Activated CD8-positive, alpha-beta memory T cell treated with anti-CD3 and anti-CD28 coated beads, Interleukin-2, amount 50 U/mL, for 4 hours (primary cell): ENCODE results near the gene C1orf198.

Experiments
- DNase-seq: peaks from one replicate; pipeline ENCODE4 v3.0.0-alpha.2; 2020

Gene C1orf198

GRCh38 chr1:230828421-230828820, 39.9 kb downstream of the C1orf198 start:
- no peak for DNase-seq

DNA sequence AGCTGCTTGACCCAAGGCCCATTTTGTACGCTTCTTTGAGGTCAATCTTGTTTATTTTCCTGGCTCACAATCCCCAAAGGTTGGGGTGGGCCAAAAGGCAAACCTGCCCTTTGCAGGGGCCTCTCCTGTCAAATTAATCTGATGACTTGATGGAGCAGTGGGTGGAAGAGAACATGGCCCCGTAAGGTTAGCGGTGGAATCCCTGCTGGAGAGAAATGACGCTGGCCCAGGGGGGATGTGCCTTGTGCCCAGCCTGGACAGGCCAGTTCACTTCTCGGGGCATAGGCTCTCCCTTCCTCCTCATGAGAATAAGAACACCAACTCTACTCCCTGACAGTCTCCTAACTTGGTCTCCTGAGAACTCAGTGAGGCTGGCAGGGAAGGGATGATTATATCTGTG, 40.5 kb downstream of the C1orf198 start:
- no peak for DNase-seq

GRCh38 chr1:230827081-230827681, 41.1 kb downstream of the C1orf198 start:
- DNase-seq: no peak

DNA sequence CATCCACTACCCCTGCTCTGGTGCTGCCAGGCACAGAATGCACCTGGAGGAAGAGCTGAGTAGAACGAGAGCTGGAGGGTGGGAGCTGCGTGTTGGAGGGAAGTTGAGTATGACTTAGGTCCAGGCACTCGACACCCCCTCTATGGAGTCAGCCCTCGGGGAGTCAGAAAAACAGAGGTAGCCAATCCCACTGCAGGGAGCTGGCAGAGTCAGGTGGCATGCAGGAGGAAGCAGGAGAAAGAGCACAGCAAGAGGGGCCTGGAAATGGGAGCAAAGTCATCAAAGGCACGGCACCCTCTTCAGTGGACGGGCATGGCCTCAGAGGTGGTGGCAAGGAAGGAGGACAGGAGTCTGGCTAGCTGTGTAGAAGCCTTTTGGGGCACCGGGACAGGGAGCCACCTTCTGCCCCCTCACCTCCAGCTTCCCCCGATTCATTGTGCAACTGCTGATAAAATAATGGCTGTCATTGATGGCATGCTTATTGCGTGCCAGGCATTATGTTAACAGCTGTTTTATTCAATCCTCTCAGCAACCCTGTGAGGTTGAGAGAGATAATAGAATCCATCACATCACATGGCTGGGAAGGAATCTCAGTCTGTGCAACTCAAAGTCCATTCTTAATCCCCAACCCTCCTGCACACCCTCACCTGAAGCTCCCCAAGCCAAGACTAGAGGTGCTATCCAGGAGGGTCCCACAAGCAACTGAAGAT, 42.0 kb downstream of the C1orf198 start:
- DNase-seq: no peak

DNA sequence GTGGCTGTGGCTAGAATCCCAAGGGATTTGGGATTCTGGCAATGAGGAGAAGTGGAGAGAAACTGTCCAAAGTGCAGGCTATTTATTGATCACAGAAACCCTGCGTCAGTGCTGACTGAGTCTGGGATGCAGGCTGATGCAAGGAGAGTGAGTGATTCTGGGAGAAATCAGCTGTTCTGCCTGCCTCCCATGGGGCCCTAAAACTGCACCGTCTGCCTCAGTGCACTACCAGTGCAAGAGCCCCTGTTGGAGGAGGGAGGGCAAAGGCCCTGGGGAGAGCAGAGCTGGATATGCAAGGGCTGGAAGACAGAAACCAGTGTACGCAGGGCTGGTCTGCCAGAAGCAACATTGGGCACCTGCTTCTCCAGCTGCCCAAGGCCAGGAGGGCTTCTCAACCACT, 42.6 kb downstream of the C1orf198 start:
- DNase-seq: no peak

GRCh38 chr1:230824919-230825721, 43.2 kb downstream of the C1orf198 start:
- DNase-seq: no peak

GRCh38 chr1:230824551-230824918, 43.8 kb downstream of the C1orf198 start:
- no peak for DNase-seq

GRCh38 chr1:230823931-230824381, 44.4 kb downstream of the C1orf198 start:
- no peak for DNase-seq

GRCh38 chr1:230823426-230823825, 44.9 kb downstream of the C1orf198 start:
- no peak for DNase-seq

DNA sequence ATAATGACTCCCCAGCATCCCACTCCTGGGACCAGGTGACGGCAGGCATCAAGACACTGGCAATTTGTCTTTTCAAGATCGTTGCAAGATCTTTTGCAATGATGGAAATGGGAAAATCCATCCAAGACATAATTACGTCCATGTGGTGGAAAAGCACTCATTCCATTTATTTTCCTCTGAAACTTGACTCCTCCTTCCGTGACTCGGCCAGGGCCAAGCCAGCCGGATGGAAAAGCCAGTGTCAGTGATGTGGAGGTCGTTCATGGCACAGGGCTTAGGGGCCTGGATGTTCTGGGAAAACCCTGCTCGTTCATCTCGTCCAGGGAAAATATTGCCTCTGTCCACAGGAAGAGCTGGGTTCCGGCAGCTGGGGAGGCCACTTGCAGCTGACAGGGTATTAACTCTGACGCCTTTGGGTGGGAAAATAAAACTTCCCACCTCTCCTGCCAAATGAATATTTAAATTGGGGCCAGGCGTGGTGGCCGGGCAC, 46.2 kb downstream of the C1orf198 start:
- no peak for DNase-seq

- DNase-seq: no peak
Observed at GRCh38 chr1:230821346-230821745, 47.0 kb downstream of the C1orf198 start.

DNA sequence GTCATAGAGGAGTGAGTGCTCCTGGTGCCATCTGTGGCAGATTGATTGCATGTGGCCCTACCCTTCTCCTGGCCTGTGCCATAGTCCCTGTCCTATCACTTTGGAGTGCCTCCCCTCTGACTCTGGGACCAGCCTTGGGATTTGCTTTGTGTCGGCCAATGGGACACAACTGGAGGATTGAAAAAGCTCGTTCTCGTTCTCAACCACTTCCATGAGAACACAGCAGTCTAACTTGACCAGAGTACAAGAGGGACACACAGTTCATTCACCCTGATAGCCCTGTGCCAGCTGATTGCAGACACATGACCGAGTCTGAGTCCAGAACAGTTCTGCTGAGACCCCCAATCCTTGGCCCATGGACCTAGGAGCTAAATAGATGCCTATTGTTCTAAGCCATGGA, 47.8 kb downstream of the C1orf198 start:
- no peak for DNase-seq

DNA sequence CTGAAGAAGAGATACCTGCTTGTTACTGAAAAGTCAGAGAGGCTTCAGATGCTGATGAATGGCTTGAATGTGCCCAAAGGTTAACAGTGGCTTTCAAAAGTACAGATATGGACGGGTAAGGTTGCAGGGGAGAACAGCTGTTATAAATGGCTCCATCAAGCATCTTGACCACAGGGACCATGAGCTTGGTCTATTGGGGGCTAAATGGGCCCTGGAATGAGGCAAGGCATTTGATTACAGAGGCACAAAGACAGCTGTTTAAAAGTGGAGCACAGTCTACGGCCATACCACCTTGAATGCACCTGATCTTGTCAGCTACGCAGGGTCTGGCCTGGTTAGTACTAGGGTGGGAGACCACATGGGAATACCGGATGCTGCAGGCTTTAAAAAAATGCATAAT, 48.3 kb downstream of the C1orf198 start:
- no peak for DNase-seq

DNA sequence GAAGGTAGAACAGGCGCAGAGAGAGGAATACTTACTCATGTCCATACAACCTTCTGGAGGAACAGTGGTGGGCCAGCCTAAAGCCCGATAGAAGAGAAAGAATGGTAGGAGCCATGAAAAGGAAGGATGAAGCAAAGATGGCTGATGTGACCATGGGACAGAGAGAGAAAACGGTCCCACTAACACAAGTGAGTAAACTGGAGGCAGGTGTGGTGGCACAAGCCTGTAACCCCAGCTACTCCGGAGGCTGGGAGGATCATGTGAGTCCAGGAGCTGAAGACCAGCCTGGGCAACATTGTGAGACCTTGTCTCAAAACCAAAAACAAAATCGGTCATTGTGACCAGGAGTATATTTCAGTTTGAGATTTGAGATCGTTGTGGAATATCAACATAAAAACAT, 49.4 kb downstream of the C1orf198 start:
- no peak for DNase-seq

DNA sequence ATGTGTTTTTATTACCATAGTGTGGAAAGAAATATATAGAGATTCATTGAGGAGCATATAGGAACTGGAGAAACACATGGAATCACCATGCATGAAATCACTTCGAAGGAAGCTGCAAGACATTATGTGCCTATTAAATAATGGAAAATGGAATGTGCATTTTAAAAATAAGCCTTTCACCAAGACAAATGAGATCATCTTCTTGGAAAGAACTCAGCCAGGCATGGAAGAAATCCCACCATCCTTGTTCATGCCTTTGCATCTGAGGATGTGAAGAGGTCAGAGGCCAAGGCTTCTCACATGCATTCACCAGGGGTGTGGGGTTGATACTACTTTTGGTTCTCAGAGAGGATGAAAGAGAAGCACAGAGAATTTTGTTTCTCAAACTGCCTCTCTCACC, 50.0 kb downstream of the C1orf198 start:
- DNase-seq: no peak

DNA sequence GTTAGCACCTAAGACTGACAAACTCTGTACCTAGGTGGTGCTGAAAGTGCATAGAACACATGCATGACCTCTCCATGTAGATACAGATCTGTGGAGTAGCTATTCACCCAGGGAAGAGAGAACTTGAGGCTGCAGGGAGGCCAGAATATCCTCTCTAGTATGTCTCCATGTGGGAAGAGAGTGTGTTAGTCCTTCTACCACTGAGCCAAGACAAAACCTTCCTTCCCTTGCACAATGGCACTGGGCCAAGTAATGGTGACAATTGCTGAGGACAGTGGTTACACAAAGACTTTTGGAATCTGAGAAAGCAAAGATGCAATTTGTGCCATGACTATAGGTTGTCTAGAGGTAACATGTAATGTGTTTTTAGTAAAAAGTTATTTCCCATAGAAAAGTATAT, 52.3 kb downstream of the C1orf198 start:
- DNase-seq: no peak

- no peak for DNase-seq
Observed at GRCh38 chr1:230814949-230815692, 53.2 kb downstream of the C1orf198 start.

DNA sequence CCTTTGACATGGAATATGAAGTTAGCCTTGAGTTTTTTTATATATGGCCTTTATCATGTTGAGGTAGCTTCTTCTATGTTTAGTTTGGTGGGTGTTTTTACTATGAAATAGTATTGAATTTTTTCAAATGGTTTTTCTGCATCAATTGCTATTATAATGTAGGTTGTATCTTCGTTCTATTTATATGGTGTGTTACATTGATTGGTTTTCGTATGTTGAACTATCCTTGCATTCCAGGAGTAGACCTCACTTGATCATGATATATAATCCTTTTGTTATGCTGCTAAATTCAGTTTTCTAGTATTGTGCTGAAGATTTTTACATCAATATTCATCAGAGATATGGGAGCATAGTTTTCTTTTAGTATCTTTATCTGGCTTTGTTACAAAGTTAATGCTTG, 55.8 kb downstream of the C1orf198 start:
- no peak for DNase-seq

DNA sequence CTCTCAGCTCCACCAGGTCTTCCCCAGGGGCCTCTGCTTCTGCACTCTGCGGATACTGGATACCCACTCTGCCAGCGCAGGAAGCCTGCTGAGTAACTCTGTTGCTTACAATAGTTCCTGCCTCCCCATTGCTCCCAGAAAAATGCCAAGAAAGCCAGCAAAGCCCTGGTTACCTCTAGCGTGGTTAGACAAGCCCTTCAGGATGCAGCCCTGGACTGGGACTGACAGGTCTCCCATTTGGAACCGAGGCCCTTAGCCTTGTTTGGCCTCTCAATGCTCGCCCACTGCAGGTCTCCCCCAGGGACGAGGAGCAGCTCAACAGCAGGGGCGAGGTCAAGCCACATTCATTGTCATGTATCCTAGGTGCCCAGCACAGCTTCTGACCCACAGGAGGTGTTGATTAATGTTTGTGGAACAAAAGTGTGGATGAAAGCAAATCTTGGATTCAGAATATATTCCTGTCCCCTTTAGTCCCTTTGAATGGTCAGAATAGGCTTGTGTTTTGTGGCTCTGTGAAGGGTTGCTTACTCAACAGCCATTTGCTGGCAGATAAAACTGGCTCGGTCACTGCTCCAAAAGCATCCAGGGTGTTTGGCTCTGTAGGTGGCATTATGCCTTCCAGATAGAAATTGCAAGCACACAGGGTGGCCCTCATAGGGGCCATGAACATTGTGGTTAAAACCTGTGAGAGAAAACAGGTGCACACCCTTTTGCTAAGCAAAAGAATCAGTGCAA, 58.9 kb downstream of the C1orf198 start:
- DNase-seq: no peak

DNA sequence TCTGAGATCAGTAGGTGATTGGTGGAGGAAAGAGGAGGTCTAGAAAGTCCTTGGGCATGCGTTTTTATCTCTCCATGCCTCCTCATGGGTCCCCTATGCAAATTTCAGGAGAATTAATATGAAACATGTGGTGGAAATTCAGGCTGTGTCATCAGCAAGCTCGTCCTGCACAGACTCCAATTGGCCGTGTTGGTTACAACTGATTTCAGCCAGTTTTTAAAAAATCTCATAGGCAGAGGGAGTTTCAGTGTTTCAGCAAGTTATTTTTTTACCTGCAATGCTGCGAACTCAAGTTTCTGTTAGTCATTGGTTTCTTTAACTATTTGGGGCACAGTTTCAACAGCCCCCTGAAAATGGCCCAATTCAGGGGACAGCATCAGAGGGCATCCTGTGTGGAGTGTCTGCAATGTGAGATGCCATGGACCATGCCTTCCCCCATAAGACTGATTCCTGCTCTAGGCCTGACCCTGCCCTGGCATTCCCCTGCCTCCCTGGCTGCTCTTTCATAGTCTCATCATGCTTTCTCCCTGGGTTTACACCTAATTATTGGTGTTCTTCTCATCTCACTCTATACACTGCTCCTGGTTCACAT, 59.9 kb downstream of the C1orf198 start:
- no peak for DNase-seq

DNA sequence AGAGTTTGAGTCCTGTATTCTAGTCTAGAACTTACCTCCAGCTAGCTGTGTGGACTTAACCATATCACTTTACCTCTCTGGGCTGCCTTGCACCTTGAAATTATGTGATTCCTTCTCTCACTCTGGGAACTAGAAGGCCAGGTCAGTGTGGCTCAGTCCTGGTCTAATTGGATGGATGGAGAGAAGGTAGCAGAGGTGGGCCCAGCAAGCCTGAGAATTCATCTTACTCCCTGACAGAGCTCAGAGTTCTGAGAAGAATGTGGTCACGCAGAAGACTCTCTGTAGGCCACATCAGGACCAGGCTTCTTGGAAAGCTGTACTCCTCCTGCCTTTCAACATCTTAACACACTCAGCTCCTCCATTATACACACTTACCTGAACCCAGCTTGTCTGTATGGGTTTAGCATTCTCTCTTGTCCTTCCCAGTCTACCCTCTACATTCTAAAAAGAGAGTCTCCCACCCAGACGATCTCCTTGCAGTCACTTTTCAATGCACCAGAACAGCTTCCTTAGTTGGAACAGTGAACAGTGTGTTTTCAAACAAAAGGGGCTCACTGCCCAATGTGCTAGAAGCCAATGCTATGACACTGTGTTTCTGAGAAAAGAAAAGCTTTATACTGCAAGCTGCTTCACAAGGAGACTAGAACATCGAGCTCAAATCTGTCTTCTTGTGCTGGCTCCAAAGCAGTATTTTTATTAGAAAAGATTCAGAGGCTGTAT, 60.6 kb downstream of the C1orf198 start:
- DNase-seq: no peak
